HG03460 (cell line): ENCODE measurements around the gene NADSYN1.
"Not testable (repeated sequence)": the region's sequence is repeated elsewhere in the genome, so short reads cannot be mapped to it uniquely, and the experiment has no call there.

Experiments used
- ATAC-seq: cut with Tn5 transposase; IDR thresholded peaks from one replicate; pipeline ENCODE4 v1.9.1; 2021; ENCODE audit not compliant: unreplicated experiment

NADSYN1 gene

GRCh38 chr11:71453037-71453917 is at the start of gene NADSYN1:
Gene NADSYN1, plus strand, starts transcription at chr11:71453203. Its CDS starts 94 bp downstream, at chr11:71453297.
- peak; percentile 55 for ATAC-seq

- no peak for ATAC-seq
Measured at GRCh38 chr11:71404209-71404608, 48.8 kb upstream of the NADSYN1 start.

GRCh38 chr11:71406681-71407080 is 46.3 kb upstream of the NADSYN1 start:
- ATAC-seq = no peak

- no peak for ATAC-seq
Measured at GRCh38 chr11:71407356-71407755, 45.6 kb upstream of the NADSYN1 start.

- no peak for ATAC-seq
Measured at GRCh38 chr11:71408826-71409225, 44.2 kb upstream of the NADSYN1 start.

- no peak for ATAC-seq
Measured at GRCh38 chr11:71410363-71410966, 42.5 kb upstream of the NADSYN1 start.

- ATAC-seq = no peak
Measured at GRCh38 chr11:71414645-71415044, 38.4 kb upstream of the NADSYN1 start.

GRCh38 chr11:71418643-71419042 is 34.4 kb upstream of the NADSYN1 start:
- no peak for ATAC-seq

- ATAC-seq = no peak
Measured at GRCh38 chr11:71420455-71421241, 32.4 kb upstream of the NADSYN1 start.

- no peak for ATAC-seq
Measured at GRCh38 chr11:71421392-71421950, 31.5 kb upstream of the NADSYN1 start.

- ATAC-seq = not testable (repeated sequence)
Measured at GRCh38 chr11:71422318-71422717, 30.7 kb upstream of the NADSYN1 start.

GRCh38 chr11:71423181-71423790 is 29.7 kb upstream of the NADSYN1 start:
- no peak for ATAC-seq

GRCh38 chr11:71425409-71425808 is 27.6 kb upstream of the NADSYN1 start:
- ATAC-seq = no peak

GRCh38 chr11:71425860-71426259 is 27.1 kb upstream of the NADSYN1 start:
- ATAC-seq = no peak

- no peak for ATAC-seq
Measured at GRCh38 chr11:71426413-71426812, 26.6 kb upstream of the NADSYN1 start.

- no peak for ATAC-seq
Measured at GRCh38 chr11:71428861-71429435, 24.1 kb upstream of the NADSYN1 start.

- ATAC-seq = no peak
Measured at GRCh38 chr11:71429701-71430100, 23.3 kb upstream of the NADSYN1 start.

GRCh38 chr11:71430166-71430565 is 22.8 kb upstream of the NADSYN1 start:
- no peak for ATAC-seq

GRCh38 chr11:71431271-71431670 is 21.7 kb upstream of the NADSYN1 start:
- ATAC-seq = no peak
